T-cell (primary cell): ENCODE results near the gene RAP1GAP. TPM values are rescaled to one million over a fixed set of nuclear protein-coding genes. Genes with fewer than 3 reads are reported as not detected.

Experiments
- ATAC-seq, 4 experiments: fragments of 200-7000 bp in 3 of 4; fragments of 150-1000 bp in 1 of 4; cut with Tn5 transposase; replicated peaks in 1 of 4; 1 replicate in 3 of 4; 2 replicates in 1 of 4; pipeline ENCODE4 v1.10.0; 2021; ENCODE audit warnings: moderate library complexity in 3 of 4, mild to moderate bottlenecking in 2 of 4, moderate number of reproducible peaks in 1 of 4
- CTCF ChIA-PET, 2 donors: fragments of 300-600 bp; sonication (Branson Sonifier 250); formaldehyde crosslinking; loops; one replicate each; lab custom pipeline; 2022; ENCODE audit warnings: antibody characterized with exemption in 2 of 2; lab: Charles Lee
- POLR2A ChIA-PET, 2 donors: fragments of 300-600 bp; sonication (Branson Sonifier 250); formaldehyde crosslinking; loops; one replicate each; lab custom pipeline; 2022; ENCODE audit warnings: antibody characterized with exemption in 2 of 2; lab: Charles Lee
- DNase-seq, 35 experiments: peaks; one replicate each; pipeline versions ENCODE4 v3.0.0 to v3.0.0-alpha.2; 2013 to 2023
- H3K27ac ChIP-seq: one replicate; pipeline ENCODE4 v1.5.1; 2013; ENCODE audit warnings: low read length
- H3K27me3 ChIP-seq, 2 experiments: replicated peaks in 1 of 2; 1 replicate in 1 of 2; 2 replicates in 1 of 2; pipeline versions ENCODE4 v1.6.1 to v1.7.0; 2013; ENCODE audit warnings: low read length in 1 of 2, mixed read lengths in 1 of 2; ENCODE audit not compliant: control insufficient read depth in 2 of 2, insufficient read depth in 2 of 2; ENCODE audit errors: extremely low read depth in 1 of 2
- H3K36me3 ChIP-seq, 2 donors: 1 replicate in 1 of 2; 2 replicates in 1 of 2; pipeline versions ENCODE4 v1.6.1 to v1.7.0; 2013; ENCODE audit warnings: low read length in 1 of 2; ENCODE audit not compliant: control insufficient read depth in 2 of 2, insufficient read depth in 1 of 2; ENCODE audit errors: extremely low read depth in 1 of 2
- H3K4me1 ChIP-seq, 2 experiments: 1 replicate in 1 of 2; 2 replicates in 1 of 2; pipeline versions ENCODE4 v1.6.1 to v1.7.0; 2013; ENCODE audit warnings: low read length in 2 of 2, mixed read lengths in 1 of 2; ENCODE audit not compliant: insufficient read depth in 2 of 2, control insufficient read depth in 1 of 2; ENCODE audit errors: extremely low read depth in 1 of 2
- H3K4me3 ChIP-seq, 2 donors: 1 replicate in 1 of 2; 2 replicates in 1 of 2; pipeline versions ENCODE4 v1.5.1 to v1.7.0; 2013; ENCODE audit warnings: mild to moderate bottlenecking in 2 of 2, low read length in 1 of 2, moderate library complexity in 1 of 2; ENCODE audit not compliant: control insufficient read depth in 1 of 2; ENCODE audit errors: extremely low read depth in 1 of 2
- H3K9me3 ChIP-seq: 2 replicates; pipeline ENCODE4 v1.7.0; 2013
- H3K27ac Mint-ChIP-seq, 2 donors: one replicate each; pipeline ENCODE4 v1.8.0; 2020 to 2021; ENCODE audit warnings: mild to moderate bottlenecking in 2 of 2, mixed read lengths in 2 of 2
- H3K27me3 Mint-ChIP-seq, 2 donors: one replicate each; pipeline ENCODE4 v1.8.0; 2021 to 2022; ENCODE audit warnings: mixed read lengths in 2 of 2
- H3K36me3 Mint-ChIP-seq: one replicate; pipeline ENCODE4 v1.8.0; 2021; ENCODE audit warnings: mixed read lengths
- H3K4me1 Mint-ChIP-seq, 3 donors: one replicate each; pipeline ENCODE4 v1.8.0; 2020 to 2022; ENCODE audit warnings: mixed read lengths in 3 of 3, mild to moderate bottlenecking in 1 of 3
- H3K4me3 Mint-ChIP-seq, 3 donors: one replicate each; pipeline ENCODE4 v1.8.0; 2020 to 2022; ENCODE audit warnings: mild to moderate bottlenecking in 3 of 3, mixed read lengths in 3 of 3, moderate library complexity in 3 of 3
- H3K9me3 Mint-ChIP-seq, 3 donors: one replicate each; pipeline ENCODE4 v1.8.0; 2020 to 2022; ENCODE audit warnings: mixed read lengths in 3 of 3
- WGBS: methylation state at CpG from one replicate; pipeline ENCODE4 v1.1.5; 2013; ENCODE audit warnings: missing lambda C conversion rate; ENCODE audit not compliant: insufficient coverage; 5-methylcytosine and 5-hydroxymethylcytosine counted together
- total RNA-seq, 35 experiments: library from RNA in 6 of 35; stranded (reverse) in 6 of 35; fragments of 120-200 nt in 1 of 35; gene quantifications; one replicate each; pipeline versions ENCODE4 v1.2.1 to v1.2.4 and lab custom pipeline; 2013 to 2026

Gene RAP1GAP
- total RNA-seq, 5 donors from 2014 or later (not counting 1 experiment from before 2014, with no cell fraction given), result 0.18 to 1.0 (median 0.35) TPM

- DNase-seq (no peak), ATAC-seq (no peak)
- 84% methylated on average over 6 of the region's 9 CpGs for WGBS
- Histone ChIP-seq H3K4me1 (peaks cover 0 to 3% of the 10 kb centered on the region in 2 experiments), H3K4me3 (no peak overlapping the region), H3K9me3 (no peaks in the 10 kb centered on the region), H3K27ac (no peak overlapping the region), H3K36me3 (no peaks in the 10 kb centered on the region), H3K27me3 (peaks cover 0 to 32% of the 10 kb centered on the region in 2 experiments)
- peaks cover 12 to 16% of the 10 kb centered on the region in 2 donors for H3K27me3 Mint-ChIP-seq
- POLR2A ChIA-PET, result no interaction called here
- no peak overlapping the region for H3K4me3 Mint-ChIP-seq
- CTCF ChIA-PET, result no interaction called here
- H3K36me3 Mint-ChIP-seq, result no peaks in the 10 kb centered on the region
- H3K4me1 Mint-ChIP-seq, result no peaks in the 10 kb centered on the region
- H3K27ac Mint-ChIP-seq, result no peak overlapping the region
- no peaks in the 10 kb centered on the region for H3K9me3 Mint-ChIP-seq
Measured at GRCh38 chr1:21577933-21578332, 91.2 kb downstream of the RAP1GAP start.

GRCh38 chr1:21577324-21577723, 91.8 kb downstream of the RAP1GAP start:
- Mint-ChIP-seq H3K9me3 (no peaks in the 10 kb centered on the region), H3K4me1 (no peaks in the 10 kb centered on the region), H3K27ac (no peak overlapping the region), H3K27me3 (peaks cover 12% of the 10 kb centered on the region in 2 donors), H3K4me3 (no peak overlapping the region), H3K36me3 (no peaks in the 10 kb centered on the region)
- no peak for ATAC-seq
- POLR2A ChIA-PET, result no interaction called here
- Histone ChIP-seq H3K27me3 (peaks cover 0 to 34% of the 10 kb centered on the region in 2 experiments), H3K27ac (no peak overlapping the region), H3K9me3 (no peaks in the 10 kb centered on the region), H3K36me3 (no peaks in the 10 kb centered on the region), H3K4me3 (no peak overlapping the region), H3K4me1 (peaks cover 0 to 3% of the 10 kb centered on the region in 2 experiments)
- CTCF ChIA-PET, result no interaction called here
- DNase-seq, result no peak
- 84% methylated on average over 24 of the region's 26 CpGs for WGBS

GRCh38 chr1:21576798-21577187, 92.4 kb downstream of the RAP1GAP start:
- Mint-ChIP-seq H3K4me1 (no peaks in the 10 kb centered on the region), H3K9me3 (no peaks in the 10 kb centered on the region), H3K4me3 (no peak overlapping the region), H3K36me3 (no peaks in the 10 kb centered on the region), H3K27ac (no peak overlapping the region), H3K27me3 (peaks cover 12% of the 10 kb centered on the region in 2 donors)
- Histone ChIP-seq H3K4me1 (peaks cover 0 to 3% of the 10 kb centered on the region in 2 experiments), H3K27me3 (peaks cover 0 to 34% of the 10 kb centered on the region in 2 experiments), H3K27ac (no peak overlapping the region), H3K36me3 (no peaks in the 10 kb centered on the region), H3K4me3 (no peak overlapping the region), H3K9me3 (no peaks in the 10 kb centered on the region)
- POLR2A ChIA-PET, result no interaction called here
- WGBS, result 90% methylated on average over 2 of the region's 5 CpGs
- ATAC-seq, result no peak
- no peak for DNase-seq
- CTCF ChIA-PET, result no interaction called here

- WGBS, result 78% methylated on average over 7 of the region's 7 CpGs
- no peaks in the 10 kb centered on the region for H3K36me3 Mint-ChIP-seq
- Histone ChIP-seq H3K27ac (no peak overlapping the region), H3K27me3 (peaks cover 0 to 34% of the 10 kb centered on the region in 2 experiments), H3K9me3 (no peaks in the 10 kb centered on the region), H3K4me3 (no peak overlapping the region), H3K36me3 (no peaks in the 10 kb centered on the region), H3K4me1 (peaks cover 0 to 3% of the 10 kb centered on the region in 2 experiments)
- no peak overlapping the region for H3K27ac Mint-ChIP-seq
- H3K4me3 Mint-ChIP-seq, result no peak overlapping the region
- ATAC-seq (no peak), DNase-seq (no peak)
- no peaks in the 10 kb centered on the region for H3K4me1 Mint-ChIP-seq
- POLR2A ChIA-PET, result interaction anchor here in 1 of 2 donors (0.6 kb wide), 1 partner anchor 41 kb away, joined by 3 read pairs; no protein-coding TSS in a partner anchor
- H3K27me3 Mint-ChIP-seq, result peaks cover 7 to 12% of the 10 kb centered on the region in 2 donors
- H3K9me3 Mint-ChIP-seq, result no peaks in the 10 kb centered on the region
- CTCF ChIA-PET, result no interaction called here
Measured at GRCh38 chr1:21576031-21576797, 92.9 kb downstream of the RAP1GAP start.

GRCh38 chr1:21575351-21575942, 93.7 kb downstream of the RAP1GAP start:
- H3K4me3 ChIP-seq, result no peak overlapping the region
- Mint-ChIP-seq H3K36me3 (no peaks in the 10 kb centered on the region), H3K4me1 (no peaks in the 10 kb centered on the region), H3K9me3 (no peaks in the 10 kb centered on the region), H3K27ac (no peak overlapping the region), H3K4me3 (no peak overlapping the region), H3K27me3 (peaks cover 7 to 12% of the 10 kb centered on the region in 2 donors)
- H3K9me3 ChIP-seq, result no peaks in the 10 kb centered on the region
- H3K36me3 ChIP-seq, result no peaks in the 10 kb centered on the region
- POLR2A ChIA-PET, result interaction anchor here in 1 of 2 donors (0.6 kb wide), 1 partner anchor 40 kb away, joined by 3 read pairs; no protein-coding TSS in a partner anchor
- CTCF ChIA-PET, result no interaction called here
- DNase-seq, result no peak
- peaks cover 0 to 3% of the 10 kb centered on the region in 2 experiments for H3K4me1 ChIP-seq
- 95% methylated on average over 12 of the region's 18 CpGs for WGBS
- no peak for ATAC-seq
- H3K27ac ChIP-seq, result no peak overlapping the region
- H3K27me3 ChIP-seq, result peaks cover 0 to 34% of the 10 kb centered on the region in 2 experiments

GRCh38 chr1:21574466-21575151, 94.5 kb downstream of the RAP1GAP start:
- Histone ChIP-seq H3K27me3 (peaks cover 0 to 36% of the 10 kb centered on the region in 2 experiments), H3K4me3 (no peak overlapping the region), H3K27ac (no peak overlapping the region), H3K36me3 (no peaks in the 10 kb centered on the region), H3K4me1 (peaks cover 0 to 3% of the 10 kb centered on the region in 2 experiments), H3K9me3 (no peaks in the 10 kb centered on the region)
- no peak for DNase-seq
- 49% methylated on average over 30 of the region's 31 CpGs for WGBS
- no peaks in the 10 kb centered on the region for H3K9me3 Mint-ChIP-seq
- H3K36me3 Mint-ChIP-seq, result no peaks in the 10 kb centered on the region
- CTCF ChIA-PET, result no interaction called here
- no peak overlapping the region for H3K4me3 Mint-ChIP-seq
- peaks cover 7 to 12% of the 10 kb centered on the region in 2 donors for H3K27me3 Mint-ChIP-seq
- POLR2A ChIA-PET, result no interaction called here
- ATAC-seq, result no peak
- no peak overlapping the region for H3K27ac Mint-ChIP-seq
- H3K4me1 Mint-ChIP-seq, result no peaks in the 10 kb centered on the region
